Body of pancreas (tissue), 4 donors: Measurements from ENCODE around the gene USP7. TPM values are rescaled to one million over a fixed set of nuclear protein-coding genes. Genes with fewer than 3 reads are reported as not detected.
A peak's percentile ranks its signal among the peaks of the same experiment; 100 is the strongest.

Experiments used
- ATAC-seq: fragments of 150-250 bp; one replicate; pipeline ENCODE4 v1.9.1; 2016
- DNase-seq, 4 donors: peaks; one replicate each; pipeline ENCODE4 v3.0.0-alpha.2; 2019
- H3K27ac ChIP-seq, 4 donors: fragments of 200-600 bp; sonication (generic); 1 replicate in 3 of 4; 2 replicates in 1 of 4; pipeline versions ENCODE4 v1.5.1 to v1.6.1; 2016 to 2019; ENCODE audit warnings: mild to moderate bottlenecking in 1 of 4, mixed read lengths in 1 of 4, moderate library complexity in 1 of 4
- H3K27me3 ChIP-seq, 2 donors: fragments of 200-600 bp; sonication (generic); one replicate each; pipeline ENCODE4 v1.6.0; 2016; ENCODE audit warnings: mild to moderate bottlenecking in 1 of 2
- H3K36me3 ChIP-seq, 2 donors: fragments of 200-600 bp; sonication (generic); replicated peaks in 1 of 2; 2 replicates each; pipeline ENCODE4 v1.5.1; 2016; ENCODE audit warnings: low read depth in 2 of 2; ENCODE audit not compliant: insufficient read depth in 1 of 2
- H3K4me1 ChIP-seq: fragments of 200-600 bp; sonication (generic); one replicate; pipeline ENCODE4 v1.6.0; 2016
- H3K4me3 ChIP-seq, 2 donors: fragments of 200-600 bp; sonication (generic); 1 replicate in 1 of 2; 2 replicates in 1 of 2; pipeline ENCODE4 v1.5.1; 2016 to 2019
- H3K9me3 ChIP-seq, 3 donors: fragments of 200-600 bp; sonication (generic); 1 replicate in 2 of 3; 2 replicates in 1 of 3; pipeline ENCODE4 v1.5.1; 2016
- CTCF ChIP-seq, 7 experiments: fragments of 450-650 bp in 4 of 7; fragments of 200-600 bp in 3 of 7; sonication (generic) in 3 of 7; IDR thresholded peaks; one replicate each; pipeline ENCODE4 v1.5.1; 2016 to 2019; ENCODE audit warnings: antibody characterized with exemption in 7 of 7
- POLR2A ChIP-seq, 3 donors: fragments of 450-650 bp; IDR thresholded peaks; one replicate each; pipeline ENCODE4 v1.6.1; 2016; ENCODE audit warnings: antibody characterized with exemption in 3 of 3, mild to moderate bottlenecking in 2 of 3
- WGBS, 2 donors: methylation state at CpG; one replicate each; pipeline ENCODE4 v1.1.5; 2017; 5-methylcytosine and 5-hydroxymethylcytosine counted together
- intact Hi-C: fragments of 100-400 bp; cut with DNase I; formaldehyde crosslinking; loops from one replicate; pipeline ENCODE4 v1.15.1; 2023
- total RNA-seq, 2 donors: library from RNA; depleted of rRNA; stranded (reverse); fragments of >200 nt; gene quantifications; one replicate each; pipeline ENCODE4 v1.1.0, GENCODE V29; 2016

The USP7 gene
- total RNA-seq, 2 donors from 2014 or later, result 36.1 to 38.2 TPM

- H3K36me3 ChIP-seq, result no peaks in the 10 kb centered on the region
- intact Hi-C loops, result no loop called here
- H3K4me1 ChIP-seq, result peaks cover 76% of the 10 kb centered on the region
- 16 to 35% methylated on average over 4 of the region's 4 CpGs for WGBS, 2 donors
- H3K27ac ChIP-seq, result no peak overlapping the region
- TF ChIP-seq CTCF (IDR thresholded peaks at IDR 0.05) (no peak), POLR2A (IDR thresholded peaks at IDR 0.05) (no peak)
- no peaks in the 10 kb centered on the region for H3K27me3 ChIP-seq
- DNase-seq (no peak), ATAC-seq (no peak)
- no peak overlapping the region for H3K4me3 ChIP-seq
- no peaks in the 10 kb centered on the region for H3K9me3 ChIP-seq
Observed at GRCh38 chr16:8937803-8938202, 25.9 kb downstream of the USP7 start.

GRCh38 chr16:8936421-8936820, 27.3 kb downstream of the USP7 start:
- Histone ChIP-seq H3K4me1 (peaks cover 69% of the 10 kb centered on the region), H3K4me3 (no peak overlapping the region), H3K27me3 (no peaks in the 10 kb centered on the region), H3K9me3 (no peaks in the 10 kb centered on the region), H3K27ac (no peak overlapping the region), H3K36me3 (no peaks in the 10 kb centered on the region)
- peak in 6 of 7 experiments; percentile 31 to 54 (median 48) for TF ChIP-seq CTCF (IDR thresholded peaks at IDR 0.05)
- no peak for TF ChIP-seq POLR2A (IDR thresholded peaks at IDR 0.05)
- ATAC-seq (peak; percentile 78), DNase-seq (peak; percentile 50 to 62 (median 56))
- intact Hi-C loops, result no loop called here

- no peak for DNase-seq
- no peak overlapping the region for H3K27ac ChIP-seq
- no peak for TF ChIP-seq POLR2A (IDR thresholded peaks at IDR 0.05)
- peak in 1 of 7 experiments; percentile 8 for TF ChIP-seq CTCF (IDR thresholded peaks at IDR 0.05)
- no peaks in the 10 kb centered on the region for H3K36me3 ChIP-seq
- ATAC-seq, result no peak
- WGBS, 2 donors, result 78 to 79% methylated on average over 9 of the region's 9 CpGs
- intact Hi-C loops, result no loop called here
- H3K9me3 ChIP-seq, result no peaks in the 10 kb centered on the region
- H3K27me3 ChIP-seq, result no peaks in the 10 kb centered on the region
- H3K4me1 ChIP-seq, result peaks cover 69% of the 10 kb centered on the region
- no peak overlapping the region for H3K4me3 ChIP-seq
Observed at GRCh38 chr16:8935989-8936388, 27.7 kb downstream of the USP7 start.

GRCh38 chr16:8934601-8935000, 29.1 kb downstream of the USP7 start:
- intact Hi-C loops, result no loop called here
- no peaks in the 10 kb centered on the region for H3K27me3 ChIP-seq
- 42 to 43% methylated on average over 6 of the region's 6 CpGs for WGBS, 2 donors
- no peak for ATAC-seq
- H3K9me3 ChIP-seq, result no peaks in the 10 kb centered on the region
- H3K4me1 ChIP-seq, result peaks cover 60% of the 10 kb centered on the region
- H3K4me3 ChIP-seq, result no peak overlapping the region
- peak in 1 of 4 donors; percentile 44 for DNase-seq
- no peak for TF ChIP-seq POLR2A (IDR thresholded peaks at IDR 0.05)
- TF ChIP-seq CTCF (IDR thresholded peaks at IDR 0.05), result no peak
- H3K27ac ChIP-seq, result no peak overlapping the region
- no peaks in the 10 kb centered on the region for H3K36me3 ChIP-seq

- Histone ChIP-seq H3K27ac (no peak overlapping the region), H3K4me1 (peaks cover 37% of the 10 kb centered on the region), H3K36me3 (no peaks in the 10 kb centered on the region), H3K27me3 (no peaks in the 10 kb centered on the region), H3K4me3 (no peak overlapping the region), H3K9me3 (no peaks in the 10 kb centered on the region)
- intact Hi-C loops, result no loop called here
- DNase-seq (peak; percentile 60 to 73 (median 64)), ATAC-seq (no peak)
- 13 to 21% methylated on average over 6 of the region's 6 CpGs for WGBS, 2 donors
- TF ChIP-seq POLR2A (IDR thresholded peaks at IDR 0.05) (no peak), CTCF (IDR thresholded peaks at IDR 0.05) (no peak)
Observed at GRCh38 chr16:8931859-8932258, 31.8 kb downstream of the USP7 start.
